A172 (cell line): Measurements from ENCODE around the gene DOCK3. TPM values are rescaled to one million over a fixed set of nuclear protein-coding genes. Genes with fewer than 3 reads are reported as not detected.
"Not testable (repeated sequence)": the region's sequence is repeated elsewhere in the genome, so short reads cannot be mapped to it uniquely, and the experiment has no call there.

Experiments
- DNase-seq: peaks from one replicate; pipeline ENCODE4 v3.0.0-alpha.2; 2015; ENCODE audit warnings: low spot score
- total RNA-seq: library from RNA; depleted of rRNA; stranded (reverse); fragments of >200 nt; shearing (Covaris generic); gene quantifications from 2 replicates; pipeline ENCODE4 v1.2.3, GENCODE V29; 2014

Gene DOCK3
- total RNA-seq, 1 experiment from 2014 or later: 1.4 TPM

- no peak for DNase-seq
These were observed 117.8 kb downstream of the DOCK3 start for GRCh38 chr3:50792568-50792967.

- DNase-seq: not testable (repeated sequence)
These were observed 129.1 kb downstream of the DOCK3 start for GRCh38 chr3:50803805-50804204.

GRCh38 chr3:50804376-50804775, 129.6 kb downstream of the DOCK3 start:
- DNase-seq: not testable (repeated sequence)

DNA sequence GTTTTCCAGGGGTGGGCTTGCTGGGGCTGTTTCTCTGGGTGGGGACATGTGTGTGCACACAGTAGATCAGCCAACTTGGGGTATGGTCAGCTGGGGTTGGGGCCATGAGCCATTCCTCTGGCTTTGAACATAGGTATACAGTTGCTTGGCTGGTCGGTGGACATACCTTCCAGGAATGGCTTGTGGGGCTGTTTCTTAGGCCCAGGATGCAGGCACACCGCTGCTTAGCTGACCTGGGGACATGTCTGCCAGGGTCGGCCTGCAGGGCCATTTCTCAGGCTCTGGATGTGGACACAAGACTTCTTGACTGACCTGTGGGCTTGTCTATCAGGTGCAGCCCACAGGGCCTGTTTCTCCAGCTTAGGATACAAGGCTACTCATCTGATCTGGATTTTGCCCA, 130.6 kb downstream of the DOCK3 start:
- DNase-seq: no peak

GRCh38 chr3:50806031-50806430, 131.3 kb downstream of the DOCK3 start:
- no peak for DNase-seq

- DNase-seq: peak; percentile 68
These were observed 132.1 kb downstream of the DOCK3 start for GRCh38 chr3:50806806-50807205.

DNA sequence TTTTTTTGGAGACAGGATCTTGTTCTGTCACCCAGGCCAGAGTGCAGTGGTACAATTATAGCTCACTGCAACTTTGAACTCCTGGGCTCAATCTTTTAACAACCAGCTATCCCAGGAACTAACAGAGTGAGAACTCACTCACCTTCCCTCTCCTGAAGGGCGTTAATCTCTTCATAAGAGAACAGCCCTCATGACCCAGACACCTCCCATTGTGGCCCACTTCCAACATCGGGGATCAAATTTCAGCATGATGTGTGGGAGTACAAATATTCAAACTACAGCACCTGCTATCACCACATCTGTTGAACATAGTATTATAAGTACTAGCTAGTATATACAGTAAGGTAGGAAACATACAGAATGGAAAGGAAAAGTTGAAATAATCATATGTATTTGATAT, 132.5 kb downstream of the DOCK3 start:
- peak; percentile 31 for DNase-seq

- DNase-seq: no peak
These were observed 137.2 kb downstream of the DOCK3 start for GRCh38 chr3:50811893-50812292.

DNA sequence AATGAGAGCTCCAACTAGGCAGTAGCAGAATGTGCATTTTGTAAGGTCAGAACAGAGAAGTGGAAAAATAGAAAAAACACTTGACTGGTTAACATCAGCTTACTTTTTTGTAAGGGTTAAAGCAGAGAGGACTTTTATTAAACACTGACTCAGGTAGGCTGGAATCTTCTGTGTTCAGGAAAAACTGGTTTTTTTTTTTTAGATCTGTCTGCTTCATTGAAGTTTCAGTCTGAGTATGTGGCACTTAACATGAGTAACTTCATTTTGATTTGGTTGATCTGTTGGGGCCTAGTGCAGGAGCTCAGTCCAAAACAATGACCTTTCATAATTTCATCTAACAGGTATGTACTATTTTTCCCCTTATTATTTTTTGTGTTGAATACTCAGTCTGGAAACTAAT, 141.1 kb downstream of the DOCK3 start:
- no peak for DNase-seq

- DNase-seq: peak; percentile 36
These were observed 142.2 kb downstream of the DOCK3 start for GRCh38 chr3:50816894-50817293.

- no peak for DNase-seq
These were observed 143.2 kb downstream of the DOCK3 start for GRCh38 chr3:50817756-50818529.

DNA sequence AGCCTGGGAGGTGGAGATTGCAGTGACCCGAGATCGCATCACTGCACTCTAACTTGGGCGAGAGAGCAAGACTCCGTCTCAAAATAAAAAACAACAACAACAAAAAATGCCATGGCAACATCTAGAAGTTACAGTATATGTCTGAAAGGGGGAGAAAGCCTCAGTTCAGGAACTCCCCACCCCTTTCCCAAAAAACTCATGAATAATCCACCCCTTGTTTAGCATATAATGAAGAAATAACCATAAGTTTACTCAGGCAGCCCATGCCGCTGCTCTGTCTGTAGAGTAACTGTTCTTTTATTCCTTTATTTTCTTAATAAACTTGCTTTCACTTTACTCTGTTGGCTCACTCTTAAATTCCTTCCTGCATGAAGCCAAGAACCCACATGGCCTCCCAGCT, 145.2 kb downstream of the DOCK3 start:
- DNase-seq: no peak

DNA sequence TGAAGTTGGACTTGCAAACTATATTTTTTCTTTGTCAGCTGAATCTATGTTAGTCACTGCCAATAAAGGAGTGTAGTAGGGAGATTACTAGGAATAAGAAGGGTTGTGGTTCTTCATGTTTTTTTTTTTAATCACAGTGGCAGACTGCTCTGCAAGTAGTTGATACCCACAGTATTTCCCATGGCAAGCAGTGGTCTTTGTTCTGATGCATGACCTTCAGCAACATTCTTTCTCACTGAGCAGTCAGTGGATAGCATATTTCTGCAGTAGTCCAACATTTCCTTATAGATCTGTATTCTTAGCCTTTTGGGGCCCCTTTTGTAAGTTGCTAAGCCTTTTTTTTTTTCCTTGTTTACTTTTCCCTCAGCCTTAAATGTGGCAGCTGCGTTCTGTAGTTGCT, 151.1 kb downstream of the DOCK3 start:
- DNase-seq: no peak

DNA sequence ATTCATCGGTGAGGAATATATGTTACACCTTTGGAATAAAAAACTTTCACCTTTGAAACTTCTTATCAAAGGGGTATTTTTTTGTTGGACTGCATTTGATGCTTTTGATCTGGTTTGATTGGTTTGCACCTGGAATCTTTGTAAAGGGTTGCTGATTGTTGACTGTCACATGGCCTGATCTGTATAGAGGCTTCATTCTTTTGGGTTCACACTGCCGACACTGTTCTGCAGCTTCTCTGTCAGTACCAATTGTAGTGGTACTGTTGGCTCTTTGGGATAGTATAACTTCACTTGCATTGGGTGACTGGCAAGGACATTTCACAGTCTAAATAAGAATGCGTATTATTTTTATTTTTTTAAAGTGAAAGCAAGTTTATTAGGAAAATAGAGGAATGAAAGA, 155.7 kb downstream of the DOCK3 start:
- no peak for DNase-seq

DNA sequence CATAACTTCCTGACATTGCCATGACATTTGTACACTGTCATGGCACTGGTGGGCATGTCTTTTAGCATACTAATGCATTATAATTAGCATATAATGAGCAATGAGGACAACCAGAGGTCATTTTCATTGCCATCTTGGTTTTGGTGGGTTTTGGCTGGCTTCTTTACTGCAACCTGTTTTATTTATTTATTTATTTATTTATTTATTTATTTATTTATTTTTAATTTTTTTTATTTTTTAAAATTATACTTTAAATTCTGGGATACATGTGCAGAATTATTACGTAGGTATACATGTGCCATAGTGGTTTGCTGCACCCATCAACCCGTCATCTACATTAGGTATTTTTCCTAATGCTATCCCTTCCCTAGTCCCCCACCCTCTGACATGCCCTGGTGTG, 156.3 kb downstream of the DOCK3 start:
- not testable (repeated sequence) for DNase-seq

DNA sequence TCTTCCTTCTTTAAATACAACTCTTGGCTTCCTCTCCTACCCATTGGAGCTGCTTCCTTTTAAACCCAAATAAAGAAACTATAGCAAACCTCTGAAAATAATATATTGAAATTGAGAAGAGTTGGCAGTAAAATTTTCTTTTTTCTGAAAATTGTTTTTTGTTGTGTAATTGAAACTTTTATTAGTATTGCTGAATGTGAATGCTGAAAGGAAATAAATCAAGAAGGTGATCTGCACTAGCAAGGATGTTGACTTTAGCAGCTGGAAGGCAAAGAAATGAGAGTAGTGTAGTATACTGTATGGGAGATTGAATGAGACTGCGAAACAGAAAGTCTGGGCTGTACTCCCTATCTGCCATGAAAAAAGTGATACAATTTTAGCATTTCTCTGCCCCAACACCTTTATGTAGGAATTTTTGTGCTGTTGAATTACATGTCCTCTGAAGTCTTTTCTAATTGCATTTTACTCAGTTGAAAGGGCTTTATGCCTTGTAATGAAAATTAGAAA, 166.3 kb downstream of the DOCK3 start:
- DNase-seq: no peak

- no peak for DNase-seq
These were observed 173.6 kb downstream of the DOCK3 start for GRCh38 chr3:50848308-50848707.

GRCh38 chr3:50850639-50851511, 176.1 kb downstream of the DOCK3 start:
- no peak for DNase-seq

DNA sequence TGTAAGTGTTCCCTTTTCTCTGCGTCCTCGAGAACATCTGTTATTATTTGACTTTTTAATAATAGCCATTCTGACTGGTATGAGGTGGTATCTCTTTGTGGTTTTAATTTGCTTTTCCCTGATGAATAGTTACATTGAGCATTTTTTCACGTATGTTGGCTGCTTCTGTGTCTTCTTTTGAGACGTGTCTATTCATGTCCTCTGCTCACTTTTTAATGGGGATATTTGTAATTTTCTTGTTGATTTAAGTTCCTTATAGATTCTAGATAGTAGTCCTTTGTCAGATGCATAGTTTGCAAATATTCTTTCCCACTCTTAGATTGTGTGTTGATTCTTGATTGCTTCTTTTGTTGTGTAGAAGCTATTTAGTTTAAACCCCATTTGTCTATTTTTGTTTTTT, 179.2 kb downstream of the DOCK3 start:
- DNase-seq: no peak

DNA sequence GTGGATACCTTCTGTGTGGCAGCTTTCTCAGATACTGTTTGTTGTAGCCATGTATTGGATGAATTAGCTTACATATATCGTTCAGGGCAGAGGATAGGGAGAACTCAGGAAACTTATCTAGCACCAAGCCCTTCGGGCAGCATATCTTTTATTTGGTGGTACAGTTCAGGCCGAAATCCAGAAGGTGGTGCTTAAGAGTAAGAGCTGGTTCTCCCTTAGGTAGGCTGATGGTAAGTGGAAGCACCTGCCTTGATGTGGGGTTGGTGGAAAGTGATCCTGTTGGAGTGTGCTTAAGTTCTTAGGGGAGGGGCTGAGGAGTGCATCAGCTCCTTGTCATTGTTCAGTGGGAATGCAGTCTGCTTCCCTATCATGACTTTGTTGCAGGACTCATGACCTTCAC, 187.5 kb downstream of the DOCK3 start:
- no peak for DNase-seq

DNA sequence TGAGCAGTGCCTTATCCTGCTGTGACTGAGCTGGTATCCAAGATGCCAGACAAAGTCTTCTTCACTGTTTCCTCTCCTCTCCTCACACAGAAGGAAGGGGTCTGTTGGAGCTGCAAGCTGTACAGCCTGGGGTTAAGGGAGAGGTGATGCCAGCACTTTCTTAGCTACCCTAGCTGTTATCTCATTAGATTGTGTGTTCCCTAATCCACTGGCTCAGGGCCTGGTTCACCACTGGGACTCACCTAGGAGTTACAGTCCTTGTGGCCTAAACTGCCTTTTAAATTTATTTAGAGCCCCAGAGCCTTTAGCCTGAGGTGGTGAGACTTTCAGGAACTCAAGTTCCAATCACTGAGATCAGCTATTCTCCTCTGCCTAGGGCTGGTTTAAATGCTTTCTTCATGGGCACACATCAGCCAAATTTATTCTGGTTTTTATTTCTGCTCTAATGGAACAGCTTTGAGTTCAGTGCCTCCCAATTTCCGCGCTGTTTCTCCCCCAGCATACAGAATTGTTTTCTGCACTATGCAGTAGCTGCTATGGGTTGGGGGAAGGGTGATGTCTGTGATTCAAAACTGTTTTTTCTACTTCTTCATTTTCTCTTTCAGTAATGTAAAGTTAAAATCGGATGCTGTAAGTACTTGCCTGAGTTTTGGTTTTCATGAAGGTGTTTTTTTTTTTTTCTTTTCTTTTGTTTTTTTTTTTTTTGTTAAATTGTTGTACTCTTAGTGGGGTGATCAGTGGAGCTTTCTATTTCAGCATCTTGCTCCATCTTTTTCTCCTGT, 198.8 kb downstream of the DOCK3 start:
- no peak for DNase-seq

DNA sequence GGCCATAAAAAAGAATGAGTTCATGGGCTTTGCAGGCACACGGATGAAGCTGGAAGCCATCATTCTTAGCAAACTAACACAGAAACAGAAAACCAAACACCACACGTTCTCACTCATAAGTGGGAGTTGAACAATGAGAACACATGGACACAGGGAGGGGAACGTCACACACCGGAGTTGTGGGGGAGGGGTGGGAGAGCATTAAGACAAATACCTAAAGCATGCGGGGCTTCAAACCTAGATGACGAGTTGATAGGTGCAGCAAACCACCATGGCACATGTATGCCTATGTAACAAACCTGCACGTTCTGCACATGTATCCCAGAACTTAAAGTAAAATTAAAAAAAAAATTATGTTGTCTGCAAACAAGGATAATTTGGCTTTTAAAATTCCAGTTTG, 200.1 kb downstream of the DOCK3 start:
- DNase-seq: not testable (repeated sequence)
